Large intestine (tissue), 12 donors: ENCODE measurements around the gene COL6A6. TPM values are rescaled to one million over a fixed set of nuclear protein-coding genes. Genes with fewer than 3 reads are reported as not detected.
A peak's percentile ranks its signal among the peaks of the same experiment; 100 is the strongest.

ENCODE experiments used
- DNase-seq, 2 donors: peaks; one replicate each; pipeline versions ENCODE4 v3.0.0 to v3.0.0-alpha.2; 2013
- H3K27ac ChIP-seq: one replicate; pipeline ENCODE4 v1.5.1; 2013; ENCODE audit warnings: low read length
- H3K27me3 ChIP-seq: 2 replicates; pipeline ENCODE4 v1.6.1; 2013; ENCODE audit warnings: low read length; ENCODE audit not compliant: control insufficient read depth, insufficient read depth
- H3K36me3 ChIP-seq: 2 replicates; pipeline ENCODE4 v1.6.1; 2013; ENCODE audit warnings: low read length; ENCODE audit not compliant: control insufficient read depth, insufficient read depth
- H3K4me1 ChIP-seq: one replicate; pipeline ENCODE4 v1.6.1; 2013; ENCODE audit warnings: low read length; ENCODE audit not compliant: control insufficient read depth, insufficient read depth
- H3K4me3 ChIP-seq: one replicate; pipeline ENCODE4 v1.5.1; 2013; ENCODE audit warnings: low read length
- H3K9me3 ChIP-seq: one replicate; pipeline ENCODE4 v1.6.1; 2013; ENCODE audit warnings: mild to moderate bottlenecking, low read depth, low read length, moderate library complexity; ENCODE audit not compliant: control insufficient read depth
- WGBS: methylation state at CpG from one replicate; pipeline ENCODE4 v1.1.5; 2013; ENCODE audit warnings: low lambda C conversion rate; ENCODE audit not compliant: insufficient coverage; 5-methylcytosine and 5-hydroxymethylcytosine counted together
- long read RNA-seq, 11 donors: transcript quantifications; one replicate each; lab custom pipeline, GENCODE V29; 2026
- polyA plus RNA-seq: library from polyadenylated mRNA; unstranded; fragments of 120-200 nt; gene quantifications from one replicate; pipeline ENCODE4 v1.2.1, GENCODE V29; 2013

Gene COL6A6, protein sequence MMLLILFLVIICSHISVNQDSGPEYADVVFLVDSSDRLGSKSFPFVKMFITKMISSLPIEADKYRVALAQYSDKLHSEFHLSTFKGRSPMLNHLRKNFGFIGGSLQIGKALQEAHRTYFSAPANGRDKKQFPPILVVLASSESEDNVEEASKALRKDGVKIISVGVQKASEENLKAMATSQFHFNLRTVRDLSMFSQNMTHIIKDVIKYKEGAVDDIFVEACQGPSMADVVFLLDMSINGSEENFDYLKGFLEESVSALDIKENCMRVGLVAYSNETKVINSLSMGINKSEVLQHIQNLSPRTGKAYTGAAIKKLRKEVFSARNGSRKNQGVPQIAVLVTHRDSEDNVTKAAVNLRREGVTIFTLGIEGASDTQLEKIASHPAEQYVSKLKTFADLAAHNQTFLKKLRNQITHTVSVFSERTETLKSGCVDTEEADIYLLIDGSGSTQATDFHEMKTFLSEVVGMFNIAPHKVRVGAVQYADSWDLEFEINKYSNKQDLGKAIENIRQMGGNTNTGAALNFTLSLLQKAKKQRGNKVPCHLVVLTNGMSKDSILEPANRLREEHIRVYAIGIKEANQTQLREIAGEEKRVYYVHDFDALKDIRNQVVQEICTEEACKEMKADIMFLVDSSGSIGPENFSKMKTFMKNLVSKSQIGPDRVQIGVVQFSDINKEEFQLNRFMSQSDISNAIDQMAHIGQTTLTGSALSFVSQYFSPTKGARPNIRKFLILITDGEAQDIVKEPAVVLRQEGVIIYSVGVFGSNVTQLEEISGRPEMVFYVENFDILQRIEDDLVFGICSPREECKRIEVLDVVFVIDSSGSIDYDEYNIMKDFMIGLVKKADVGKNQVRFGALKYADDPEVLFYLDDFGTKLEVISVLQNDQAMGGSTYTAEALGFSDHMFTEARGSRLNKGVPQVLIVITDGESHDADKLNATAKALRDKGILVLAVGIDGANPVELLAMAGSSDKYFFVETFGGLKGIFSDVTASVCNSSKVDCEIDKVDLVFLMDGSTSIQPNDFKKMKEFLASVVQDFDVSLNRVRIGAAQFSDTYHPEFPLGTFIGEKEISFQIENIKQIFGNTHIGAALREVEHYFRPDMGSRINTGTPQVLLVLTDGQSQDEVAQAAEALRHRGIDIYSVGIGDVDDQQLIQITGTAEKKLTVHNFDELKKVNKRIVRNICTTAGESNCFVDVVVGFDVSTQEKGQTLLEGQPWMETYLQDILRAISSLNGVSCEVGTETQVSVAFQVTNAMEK (N-terminal part only)
- polyA plus RNA-seq, result 7.6 TPM
- long read RNA-seq, donor 1, result 0 reads
- long read RNA-seq, donor 2, result 0 reads
- long read RNA-seq, donor 3, result 0 reads
- long read RNA-seq, donor 4, result 0 reads
- long read RNA-seq, donor 5, partial matches to known transcripts, result 7 of 7 reads
- long read RNA-seq, donor 5, other reads (novel, unspliced or antisense), result 0 of 7 reads
- long read RNA-seq, donor 6, result 0 reads
- long read RNA-seq, donor 7, result 0 reads
- long read RNA-seq, donor 8, result 0 reads
- long read RNA-seq, donor 9, result 0 reads
- long read RNA-seq, donor 10, result 0 reads
- long read RNA-seq, donor 11, result 0 reads

DNA sequence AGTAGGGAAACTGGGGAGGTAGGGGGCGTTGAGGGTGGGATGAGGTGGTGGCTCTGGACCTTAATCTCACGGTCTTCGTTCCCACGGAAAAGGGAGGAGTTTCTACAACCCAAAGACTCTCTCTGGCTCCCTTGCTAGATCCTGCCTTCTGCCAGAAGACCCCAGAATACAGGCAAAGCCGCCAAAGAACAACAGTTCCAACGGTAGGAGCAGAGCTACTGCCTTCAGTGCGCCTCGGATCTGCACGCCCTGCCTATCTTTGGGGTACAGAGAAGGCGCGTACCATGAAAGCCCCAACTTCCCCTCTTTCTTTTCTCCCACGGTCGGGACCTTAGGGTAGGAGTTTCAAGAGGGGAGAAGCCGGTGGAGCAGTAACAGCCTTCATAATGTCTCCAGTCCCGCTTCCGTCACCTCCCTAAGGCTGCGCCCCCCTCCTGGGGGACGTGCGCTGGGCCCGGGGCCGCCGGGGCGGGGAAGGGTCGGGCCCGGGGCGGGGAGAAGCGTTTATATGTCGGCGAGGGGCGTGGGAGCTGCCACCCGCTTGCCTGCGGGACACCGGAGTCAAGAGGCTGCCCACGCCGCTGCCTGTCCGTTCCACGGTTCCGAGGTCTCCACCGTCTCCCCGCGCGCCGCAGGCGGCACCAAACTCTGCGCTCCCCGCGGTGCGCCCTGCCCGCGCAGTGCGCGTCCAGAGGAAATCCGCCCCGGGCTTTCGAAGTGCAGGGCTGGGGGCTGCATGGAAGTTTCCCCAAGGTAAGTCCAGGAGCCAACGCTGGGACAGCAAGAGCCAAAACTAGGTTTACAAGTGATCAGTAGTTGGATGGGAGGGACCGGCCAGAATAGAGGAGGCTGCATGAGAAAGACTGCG, at the start of gene COL6A6:
Gene COL6A6 (plus strand): TSS at position 533 of the 868 bp plus-strand sequence. CDS start 43,188 bp downstream, outside the sequence.
- DNase-seq, result peak in 1 of 2 donors; percentile 5
- Histone ChIP-seq H3K4me3 (peak within 1 kb of the TSS; percentile 13), H3K36me3 (no peaks in the 10 kb centered on the region), H3K27me3 (peaks cover 28% of the 10 kb centered on the region), H3K27ac (no peak within 1 kb of the TSS), H3K9me3 (no peaks in the 10 kb centered on the region), H3K4me1 (no peaks in the 10 kb centered on the region)
- WGBS, result 7% methylated on average over 2 of the region's 58 CpGs

DNA sequence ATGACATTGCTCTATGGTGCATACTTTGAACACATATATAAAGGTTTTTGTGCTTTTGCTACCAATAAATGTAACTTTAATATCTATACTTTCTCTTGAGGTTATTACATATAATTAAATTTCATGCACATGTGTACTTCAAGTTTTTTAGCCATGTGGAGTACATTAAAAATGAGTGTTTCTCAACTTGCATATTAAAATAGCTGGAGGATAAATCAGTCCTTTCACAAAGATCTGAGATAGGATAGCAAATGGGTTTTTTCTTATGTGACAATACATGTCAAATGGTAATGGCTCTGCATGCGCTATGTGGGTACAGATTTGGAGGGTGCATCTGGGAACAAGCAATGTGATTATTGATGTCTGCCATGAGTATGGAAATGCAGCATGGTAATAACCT, 48.7 kb upstream of the COL6A6 start:
- Histone ChIP-seq H3K27ac (no peak overlapping the region), H3K27me3 (no peaks in the 10 kb centered on the region), H3K4me3 (no peak overlapping the region), H3K4me1 (no peaks in the 10 kb centered on the region), H3K9me3 (no peaks in the 10 kb centered on the region), H3K36me3 (no peaks in the 10 kb centered on the region)
- DNase-seq, result no peak
- WGBS, result no CpG with 5 or more reads among the region's 1 CpG

GRCh38 chr3:130470126-130470525, 46.9 kb upstream of the COL6A6 start:
- WGBS, result no CpG with 5 or more reads among the region's 3 CpGs
- no peaks in the 10 kb centered on the region for H3K4me1 ChIP-seq
- no peak for DNase-seq
- no peak overlapping the region for H3K27ac ChIP-seq
- H3K4me3 ChIP-seq, result no peak overlapping the region
- no peaks in the 10 kb centered on the region for H3K27me3 ChIP-seq
- no peaks in the 10 kb centered on the region for H3K9me3 ChIP-seq
- H3K36me3 ChIP-seq, result no peaks in the 10 kb centered on the region

DNA sequence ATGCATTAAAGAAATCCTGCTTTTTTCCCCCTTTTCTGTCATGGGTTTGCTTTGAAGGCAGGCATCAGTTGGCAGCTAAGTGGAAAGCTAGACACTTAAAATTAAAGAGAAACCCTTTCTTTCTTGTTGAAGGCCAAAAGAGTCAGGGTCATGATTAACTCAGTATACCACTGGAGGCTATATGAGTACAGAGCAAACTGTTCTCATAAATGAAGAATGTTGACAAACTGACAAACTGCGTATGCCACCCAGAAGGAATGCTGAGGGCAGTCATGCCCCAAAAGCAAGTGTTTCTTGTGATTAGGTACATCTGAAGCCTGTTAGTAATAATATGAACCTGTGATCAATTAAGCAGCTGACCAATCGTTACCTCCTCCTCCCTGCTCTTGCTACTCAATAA, 43.6 kb upstream of the COL6A6 start:
- Histone ChIP-seq H3K36me3 (no peaks in the 10 kb centered on the region), H3K4me3 (no peak overlapping the region), H3K4me1 (no peaks in the 10 kb centered on the region), H3K27me3 (no peaks in the 10 kb centered on the region), H3K27ac (no peak overlapping the region), H3K9me3 (no peaks in the 10 kb centered on the region)
- no CpG with 5 or more reads among the region's 2 CpGs for WGBS
- DNase-seq, result no peak

GRCh38 chr3:130480736-130481135, 36.2 kb upstream of the COL6A6 start:
- no peaks in the 10 kb centered on the region for H3K36me3 ChIP-seq
- no peaks in the 10 kb centered on the region for H3K9me3 ChIP-seq
- 31% methylated on average over 2 of the region's 4 CpGs for WGBS
- no peaks in the 10 kb centered on the region for H3K4me1 ChIP-seq
- H3K27ac ChIP-seq, result no peak overlapping the region
- peak; percentile 20 for DNase-seq
- H3K4me3 ChIP-seq, result no peak overlapping the region
- no peaks in the 10 kb centered on the region for H3K27me3 ChIP-seq

- Histone ChIP-seq H3K36me3 (no peaks in the 10 kb centered on the region), H3K9me3 (no peaks in the 10 kb centered on the region), H3K4me3 (no peak overlapping the region), H3K4me1 (no peaks in the 10 kb centered on the region), H3K27ac (no peak overlapping the region), H3K27me3 (no peaks in the 10 kb centered on the region)
- DNase-seq, result no peak
- no CpG with 5 or more reads among the region's 1 CpG for WGBS
Observed at GRCh38 chr3:130488288-130488687, 28.7 kb upstream of the COL6A6 start.

DNA sequence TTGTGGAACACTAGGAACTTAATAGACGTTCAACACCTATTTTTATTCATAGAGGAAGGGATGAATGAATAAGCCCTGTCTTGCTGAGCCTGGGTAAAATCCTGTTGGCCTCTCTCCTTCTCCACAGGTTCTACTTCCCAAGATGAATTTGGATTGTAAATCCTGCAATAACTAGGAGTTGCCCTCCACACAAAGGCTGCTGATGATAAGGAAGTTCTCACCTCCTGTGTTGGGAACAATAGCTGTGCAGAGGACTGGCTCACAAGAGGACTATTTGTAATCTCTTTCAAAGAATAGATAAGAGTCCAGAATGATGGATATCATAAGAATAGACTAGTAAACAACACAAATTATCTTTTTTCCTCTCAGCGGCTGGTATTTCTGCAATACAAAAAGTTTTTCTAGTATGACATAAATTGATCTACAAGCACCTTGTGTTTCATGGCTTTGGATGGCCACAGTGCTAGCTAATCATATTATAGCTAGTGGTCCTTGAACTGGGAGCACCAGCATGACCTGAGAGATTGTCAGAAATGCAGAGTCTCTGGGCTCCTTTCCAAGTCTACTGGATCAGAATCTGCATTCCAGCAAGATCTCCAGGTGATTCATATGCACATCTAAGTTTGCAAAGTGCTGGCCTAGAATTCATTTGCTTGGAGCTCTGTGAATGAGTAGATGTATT, 28.1 kb upstream of the COL6A6 start:
- H3K27me3 ChIP-seq, result no peaks in the 10 kb centered on the region
- H3K36me3 ChIP-seq, result no peaks in the 10 kb centered on the region
- H3K27ac ChIP-seq, result no peak overlapping the region
- no peaks in the 10 kb centered on the region for H3K4me1 ChIP-seq
- H3K4me3 ChIP-seq, result no peak overlapping the region
- no peak for DNase-seq
- no peaks in the 10 kb centered on the region for H3K9me3 ChIP-seq
- 60% methylated on average over 1 of the region's 2 CpGs for WGBS

DNA sequence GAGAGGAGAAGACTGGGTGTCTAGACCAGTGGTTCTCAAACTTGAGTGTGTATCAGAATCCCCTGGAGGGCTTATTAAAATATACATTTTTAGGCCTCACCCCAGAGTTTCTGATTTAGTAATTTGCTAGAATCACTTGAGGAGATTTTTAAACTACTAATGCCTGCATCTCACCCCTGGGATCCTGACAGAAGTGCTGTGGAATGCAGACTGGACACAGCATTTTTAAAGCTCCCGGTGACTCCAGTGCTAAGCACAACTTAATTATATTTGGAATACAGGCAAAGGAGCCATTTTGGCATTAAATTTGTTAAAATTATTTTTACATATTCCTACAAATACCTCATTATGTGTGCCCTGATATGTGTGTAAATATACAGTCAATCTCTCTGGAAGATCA, 26.7 kb upstream of the COL6A6 start:
- no CpG with 5 or more reads among the region's 1 CpG for WGBS
- DNase-seq, result no peak
- H3K36me3 ChIP-seq, result no peaks in the 10 kb centered on the region
- H3K27me3 ChIP-seq, result no peaks in the 10 kb centered on the region
- H3K4me1 ChIP-seq, result no peaks in the 10 kb centered on the region
- H3K9me3 ChIP-seq, result no peaks in the 10 kb centered on the region
- no peak overlapping the region for H3K4me3 ChIP-seq
- H3K27ac ChIP-seq, result no peak overlapping the region

GRCh38 chr3:130491431-130491830, 25.5 kb upstream of the COL6A6 start:
- Histone ChIP-seq H3K4me3 (no peak overlapping the region), H3K27me3 (no peaks in the 10 kb centered on the region), H3K9me3 (no peaks in the 10 kb centered on the region), H3K27ac (no peak overlapping the region), H3K4me1 (no peaks in the 10 kb centered on the region), H3K36me3 (no peaks in the 10 kb centered on the region)
- WGBS, result 65% methylated on average over 3 of the region's 6 CpGs
- no peak for DNase-seq
